ENCODE measurements around the gene BNIP5.

DNA sequence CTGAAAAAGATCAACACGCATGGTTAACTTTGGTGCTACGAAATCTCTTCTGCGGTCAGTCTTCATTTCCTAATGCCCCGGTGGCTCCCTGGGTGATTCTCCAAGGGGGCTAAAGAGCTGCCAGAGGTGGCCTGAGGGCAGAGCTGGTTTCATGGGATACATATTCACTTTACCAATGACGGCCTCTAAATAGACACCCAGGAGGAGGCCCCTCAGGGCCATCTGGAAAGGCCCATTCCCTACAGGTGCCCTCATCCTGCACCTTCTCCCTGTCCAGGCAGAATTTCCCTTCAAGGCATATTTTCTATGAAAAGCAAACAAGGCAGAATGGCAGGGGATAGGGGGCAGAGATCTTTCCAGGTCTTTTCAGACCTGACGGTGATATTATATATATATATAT lies 12.5 kb downstream of the BNIP5 start:
- TF ChIP-seq, protein P1, sequence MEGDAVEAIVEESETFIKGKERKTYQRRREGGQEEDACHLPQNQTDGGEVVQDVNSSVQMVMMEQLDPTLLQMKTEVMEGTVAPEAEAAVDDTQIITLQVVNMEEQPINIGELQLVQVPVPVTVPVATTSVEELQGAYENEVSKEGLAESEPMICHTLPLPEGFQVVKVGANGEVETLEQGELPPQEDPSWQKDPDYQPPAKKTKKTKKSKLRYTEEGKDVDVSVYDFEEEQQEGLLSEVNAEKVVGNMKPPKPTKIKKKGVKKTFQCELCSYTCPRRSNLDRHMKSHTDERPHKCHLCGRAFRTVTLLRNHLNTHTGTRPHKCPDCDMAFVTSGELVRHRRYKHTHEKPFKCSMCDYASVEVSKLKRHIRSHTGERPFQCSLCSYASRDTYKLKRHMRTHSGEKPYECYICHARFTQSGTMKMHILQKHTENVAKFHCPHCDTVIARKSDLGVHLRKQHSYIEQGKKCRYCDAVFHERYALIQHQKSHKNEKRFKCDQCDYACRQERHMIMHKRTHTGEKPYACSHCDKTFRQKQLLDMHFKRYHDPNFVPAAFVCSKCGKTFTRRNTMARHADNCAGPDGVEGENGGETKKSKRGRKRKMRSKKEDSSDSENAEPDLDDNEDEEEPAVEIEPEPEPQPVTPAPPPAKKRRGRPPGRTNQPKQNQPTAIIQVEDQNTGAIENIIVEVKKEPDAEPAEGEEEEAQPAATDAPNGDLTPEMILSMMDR (IDR thresholded peaks at IDR 0.05; ENCODE audit: low read depth, low read length, missing input control): no peak
- TF ChIP-seq FOXA1 (IDR thresholded peaks at IDR 0.05) (no peak), RAD21 (IDR thresholded peaks at IDR 0.05) (no peak), JUND (IDR thresholded peaks at IDR 0.05) (no peak)

All from liver (tissue), 3 donors.